DND-41 (cell line): ENCODE measurements around the gene DTX3L.

Source experiments
- ATAC-seq: fragments of 200-7000 bp; cut with Tn5 transposase; 3 replicates; pipeline ENCODE4 v1.9.1; 2021; ENCODE audit warnings: low read depth; ENCODE audit not compliant: insufficient read depth
- DNase-seq: peaks from one replicate; pipeline ENCODE4 v3.0.0-alpha.2; 2020
- H2AFZ ChIP-seq: 2 replicates; pipeline ENCODE4 v1.6.0; 2012; ENCODE audit warnings: low read depth, low read length
- H3K27ac ChIP-seq: 2 replicates; pipeline ENCODE4 v1.5.1; 2012; ENCODE audit warnings: low read length, inconsistent platforms
- H3K27me3 ChIP-seq: fragments of 200-600 bp; sonication (generic); 2 replicates; pipeline ENCODE4 v1.6.0; 2012; ENCODE audit warnings: low read length, mild to moderate bottlenecking, inconsistent platforms; ENCODE audit not compliant: insufficient read depth, poor library complexity
- H3K36me3 ChIP-seq: 2 replicates; pipeline ENCODE4 v1.5.1; 2012; ENCODE audit warnings: low read length, inconsistent platforms; ENCODE audit not compliant: insufficient read depth
- H3K4me1 ChIP-seq: 2 replicates; pipeline ENCODE4 v1.5.1; 2012; ENCODE audit warnings: mild to moderate bottlenecking, low read length; ENCODE audit not compliant: insufficient read depth
- H3K4me2 ChIP-seq: 2 replicates; pipeline ENCODE4 v1.6.0; 2012; ENCODE audit warnings: mild to moderate bottlenecking, moderate library complexity, low read length, inconsistent platforms; ENCODE audit not compliant: insufficient read depth
- H3K4me3 ChIP-seq, 2 experiments: fragments of 200-600 bp in 1 of 2; shearing (Covaris generic) in 1 of 2; 2 replicates each; pipeline ENCODE4 v1.5.1; 2012 to 2016; ENCODE audit warnings: inconsistent platforms in 2 of 2, low read length in 2 of 2, mild to moderate bottlenecking in 2 of 2, low read depth in 1 of 2, moderate library complexity in 1 of 2
- H3K79me2 ChIP-seq: 2 replicates; pipeline ENCODE4 v1.6.0; 2012; ENCODE audit warnings: low read length, inconsistent platforms; ENCODE audit not compliant: insufficient read depth
- H3K9ac ChIP-seq: 2 replicates; pipeline ENCODE4 v1.6.0; 2012; ENCODE audit warnings: low read depth, mild to moderate bottlenecking, inconsistent platforms, low read length, moderate library complexity
- H3K9me3 ChIP-seq: 2 replicates; pipeline ENCODE4 v1.5.1; 2012; ENCODE audit warnings: low read length, moderate library complexity, mild to moderate bottlenecking, inconsistent platforms; ENCODE audit not compliant: insufficient read depth, severe bottlenecking
- H4K20me1 ChIP-seq: 2 replicates; pipeline ENCODE4 v1.6.0; 2012; ENCODE audit warnings: low read length; ENCODE audit not compliant: insufficient read depth
- CTCF ChIP-seq: IDR thresholded peaks from 2 replicates; pipeline ENCODE4 v1.5.1; 2012; ENCODE audit warnings: borderline replicate concordance, low read length, moderate library complexity, mild to moderate bottlenecking; ENCODE audit not compliant: poor library complexity, severe bottlenecking; ENCODE audit errors: extremely low read depth
- EZH2 ChIP-seq: IDR thresholded peaks from 3 replicates; pipeline ENCODE4 v1.6.1; 2012; ENCODE audit warnings: borderline replicate concordance, low read depth, mild to moderate bottlenecking, moderate library complexity, low read length, inconsistent platforms; ENCODE audit not compliant: severe bottlenecking

The DTX3L gene

GRCh38 chr3:122609798-122610559 is 45.8 kb downstream of the DTX3L start:
- H2AFZ ChIP-seq, result no peak overlapping the region
- H3K27me3 ChIP-seq, result no peaks in the 10 kb centered on the region
- ATAC-seq (no peak), DNase-seq (no peak)
- H3K9me3 ChIP-seq, result no peaks in the 10 kb centered on the region
- no peaks in the 10 kb centered on the region for H3K4me1 ChIP-seq
- TF ChIP-seq EZH2 (no peak), CTCF (no peak)
- H3K27ac ChIP-seq, result no peak overlapping the region
- H3K4me3 ChIP-seq, result no peak overlapping the region
- H3K79me2 ChIP-seq, result no peaks in the 10 kb centered on the region
- H3K9ac ChIP-seq, result no peak overlapping the region
- no peak overlapping the region for H3K4me2 ChIP-seq
- H4K20me1 ChIP-seq, result no peaks in the 10 kb centered on the region
- H3K36me3 ChIP-seq, result peaks cover 21% of the 10 kb centered on the region; the same call in 1 of the 2 replicates

GRCh38 chr3:122612696-122613095 is 48.6 kb downstream of the DTX3L start:
- DNase-seq, result no peak
- H3K9me3 ChIP-seq, result no peaks in the 10 kb centered on the region
- H4K20me1 ChIP-seq, result no peaks in the 10 kb centered on the region
- no peaks in the 10 kb centered on the region for H3K4me1 ChIP-seq
- no peak overlapping the region for H2AFZ ChIP-seq
- no peak overlapping the region for H3K9ac ChIP-seq
- ATAC-seq, result no peak
- H3K79me2 ChIP-seq, result no peaks in the 10 kb centered on the region
- TF ChIP-seq CTCF (no peak), EZH2 (no peak)
- H3K4me2 ChIP-seq, result no peak overlapping the region
- H3K36me3 ChIP-seq, result peaks cover 19% of the 10 kb centered on the region; the same call in 1 of the 2 replicates
- no peak overlapping the region for H3K4me3 ChIP-seq
- H3K27ac ChIP-seq, result no peak overlapping the region
- H3K27me3 ChIP-seq, result no peaks in the 10 kb centered on the region

- no peaks in the 10 kb centered on the region for H3K9me3 ChIP-seq
- DNase-seq (no peak), ATAC-seq (no peak)
- no peaks in the 10 kb centered on the region for H3K4me1 ChIP-seq
- no peak overlapping the region for H3K4me3 ChIP-seq
- no peaks in the 10 kb centered on the region for H3K79me2 ChIP-seq
- H3K36me3 ChIP-seq, result peaks cover 32% of the 10 kb centered on the region; the same call in 1 of the 2 replicates
- no peak overlapping the region for H3K9ac ChIP-seq
- no peak overlapping the region for H3K4me2 ChIP-seq
- H4K20me1 ChIP-seq, result no peaks in the 10 kb centered on the region
- no peaks in the 10 kb centered on the region for H3K27me3 ChIP-seq
- no peak overlapping the region for H3K27ac ChIP-seq
- TF ChIP-seq EZH2, result no peak
- no peak for TF ChIP-seq CTCF
- no peak overlapping the region for H2AFZ ChIP-seq
Observed at GRCh38 chr3:122615303-122615702, 51.2 kb downstream of the DTX3L start.
